Mucosa of descending colon (tissue), 3 donors: ENCODE data around the gene TRPT1. TPM values are rescaled to one million over a fixed set of nuclear protein-coding genes. Genes with fewer than 3 reads are reported as not detected.

Experiments
- ATAC-seq: fragments of 200-7000 bp; cut with Tn5 transposase; one replicate; pipeline ENCODE4 v1.9.1; 2020; ENCODE audit warnings: mild to moderate bottlenecking, moderate library complexity
- DNase-seq, 3 donors: peaks; one replicate each; pipeline ENCODE4 v3.0.0-alpha.2; 2020
- H3K36me3 ChIP-seq: fragments of 200-600 bp; one replicate; pipeline ENCODE4 v1.8.0; 2021; ENCODE audit warnings: low read depth, mild to moderate bottlenecking
- H3K4me1 ChIP-seq: fragments of 200-600 bp; one replicate; pipeline ENCODE4 v1.8.0; 2021; ENCODE audit warnings: low read depth, mild to moderate bottlenecking
- H3K4me3 ChIP-seq: fragments of 200-600 bp; one replicate; pipeline ENCODE4 v1.8.0; 2021; ENCODE audit warnings: mild to moderate bottlenecking
- H3K9me3 ChIP-seq: fragments of 200-600 bp; one replicate; pipeline ENCODE4 v1.8.0; 2021; ENCODE audit warnings: mild to moderate bottlenecking
- CTCF ChIP-seq: fragments of 200-600 bp; IDR thresholded peaks from one replicate; pipeline ENCODE4 v1.8.0; 2022; ENCODE audit warnings: antibody characterized with exemption, mild to moderate bottlenecking
- intact Hi-C, 2 donors: fragments of 100-400 bp; cut with DNase I in 1 of 2; cut with micrococcal nuclease in 1 of 2; formaldehyde crosslinking; loops; one replicate each; pipeline versions ENCODE4 v1.11.0 to v1.11.1; 2022; cut with DNase I, micrococcal nuclease
- total RNA-seq, 3 donors: library from RNA; stranded (reverse); fragmentation: NEBNext Ultra II Directional in 2 of 3; extraction: Animal tissue kit (Norgen Biotek cat#: 25700) in 2 of 3; gene quantifications; one replicate each; pipeline versions ENCODE4 v1.2.1 to v1.2.4, GENCODE V29; 2021 to 2023
- donor health status: DM: no; HTN: no; CAD: no; lungs with moderate emphysema.
- donor health status: DM: no; HTN: no; CAD: no.
- donor health status: DM: no; HTN: yes; CAD: no.

The TRPT1 gene
- total RNA-seq, 3 donors from 2014 or later, result 50.6 to 55.1 (median 53.1) TPM

GRCh38 chr11:64206457-64207255, 19.3 kb downstream of the TRPT1 start, which contains the start of gene FERMT3:
Gene FERMT3, plus strand, starts transcription at chr11:64206721. Its CDS starts 644 bp downstream, at chr11:64207365.
- Histone ChIP-seq H3K4me1 (peaks cover 32% of the 10 kb centered on the region), H3K36me3 (peaks cover 12% of the 10 kb centered on the region), H3K4me3 (peak within 1 kb of the TSS; percentile 9), H3K9me3 (no peaks in the 10 kb centered on the region)
- intact Hi-C loops, result loop anchor here (5.0 to 10.0 kb wide), 2 partner anchors 96 to 98 kb away; partner anchors contain the start of genes CATSPERZ (in 2 of the 2) and ESRRA (in 1 of the 2)
- ATAC-seq, result peak; percentile 85
- DNase-seq, result peak; percentile 90 to 95 (median 92)
- TF ChIP-seq CTCF, result no peak

GRCh38 chr11:64204464-64204989, 21.5 kb downstream of the TRPT1 start:
- Histone ChIP-seq H3K9me3 (no peaks in the 10 kb centered on the region), H3K4me3 (no peak overlapping the region), H3K36me3 (peaks cover 14% of the 10 kb centered on the region), H3K4me1 (peaks cover 32% of the 10 kb centered on the region)
- DNase-seq (peak; percentile 89 to 96 (median 93)), ATAC-seq (peak; percentile 74)
- peak; percentile 59 for TF ChIP-seq CTCF
- intact Hi-C loops, result loop anchor here in 1 of 2 donors (10.0 kb wide), 1 partner anchor 100 kb away; the partner anchor contains the start of genes CATSPERZ and ESRRA

GRCh38 chr11:64204080-64204440, 21.9 kb downstream of the TRPT1 start:
- peaks cover 14% of the 10 kb centered on the region for H3K36me3 ChIP-seq

GRCh38 chr11:64203421-64204079, 22.4 kb downstream of the TRPT1 start:
- H3K9me3 ChIP-seq, result no peaks in the 10 kb centered on the region
- intact Hi-C loops, result loop anchor here in 1 of 2 donors (10.0 kb wide), 1 partner anchor 101 kb away; the partner anchor contains the start of genes CATSPERZ and ESRRA
- no peak for DNase-seq
- no peak for TF ChIP-seq CTCF
- peaks cover 32% of the 10 kb centered on the region for H3K4me1 ChIP-seq
- peaks cover 14% of the 10 kb centered on the region for H3K36me3 ChIP-seq
- no peak for ATAC-seq
- H3K4me3 ChIP-seq, result no peak overlapping the region

More at GRCh38 chr11:64204080-64204440, 21.9 kb downstream of the TRPT1 start:
- H3K9me3 ChIP-seq, result no peaks in the 10 kb centered on the region
- intact Hi-C loops, result loop anchor here in 1 of 2 donors (10.0 kb wide), 1 partner anchor 101 kb away; the partner anchor contains the start of genes CATSPERZ and ESRRA
- DNase-seq (peak in 1 of 3 donors; percentile 35), ATAC-seq (no peak)
- no peak overlapping the region for H3K4me3 ChIP-seq
- no peak for TF ChIP-seq CTCF
- peaks cover 32% of the 10 kb centered on the region for H3K4me1 ChIP-seq

- intact Hi-C loops, result loop anchor here in 1 of 2 donors (10.0 kb wide), 1 partner anchor 102 kb away; the partner anchor contains the start of genes CATSPERZ and ESRRA
- no peak for TF ChIP-seq CTCF
- Histone ChIP-seq H3K4me1 (peaks cover 29% of the 10 kb centered on the region), H3K9me3 (no peaks in the 10 kb centered on the region), H3K4me3 (no peak overlapping the region), H3K36me3 (peaks cover 14% of the 10 kb centered on the region)
- DNase-seq (no peak), ATAC-seq (no peak)
Observed at GRCh38 chr11:64202992-64203391, 23.0 kb downstream of the TRPT1 start.
